Measurements from ENCODE around the gene SIRT7. TPM values are rescaled to one million over a fixed set of nuclear protein-coding genes. Genes with fewer than 3 reads are reported as not detected.

The SIRT7 gene
- total RNA-seq, 1 experiment from 2014 or later = 24.2 TPM

DNA sequence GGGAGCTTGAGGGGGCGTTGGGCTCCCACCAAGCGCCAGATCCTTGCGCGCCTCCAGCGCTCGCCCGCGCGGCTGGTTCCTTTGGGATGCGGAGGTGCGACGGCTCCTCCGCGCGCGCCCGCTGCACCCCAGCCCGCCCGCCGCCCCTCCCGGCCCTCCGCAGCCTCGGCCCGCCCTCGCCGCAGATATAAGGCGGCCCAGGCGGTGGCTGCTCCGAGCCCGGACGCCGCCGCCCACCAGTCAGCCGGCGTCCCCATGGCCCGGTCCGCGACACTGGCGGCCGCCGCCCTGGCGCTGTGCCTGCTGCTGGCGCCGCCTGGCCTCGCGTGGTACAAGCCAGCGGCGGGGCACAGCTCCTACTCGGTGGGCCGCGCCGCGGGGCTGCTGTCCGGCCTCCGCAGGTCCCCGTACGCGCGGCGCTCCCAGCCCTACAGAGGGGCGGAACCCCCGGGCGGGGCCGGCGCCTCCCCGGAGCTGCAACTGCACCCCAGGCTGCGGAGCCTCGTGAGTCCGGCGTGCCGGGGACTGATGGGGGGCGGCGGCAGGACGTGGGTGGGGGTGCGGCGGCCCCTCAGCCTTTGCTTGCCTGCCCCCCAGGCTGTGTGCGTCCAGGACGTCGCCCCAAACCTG lies 15.8 kb downstream of the SIRT7 start, which contains the start of gene NPB (continued):
- TF ChIP-seq, protein P1, sequence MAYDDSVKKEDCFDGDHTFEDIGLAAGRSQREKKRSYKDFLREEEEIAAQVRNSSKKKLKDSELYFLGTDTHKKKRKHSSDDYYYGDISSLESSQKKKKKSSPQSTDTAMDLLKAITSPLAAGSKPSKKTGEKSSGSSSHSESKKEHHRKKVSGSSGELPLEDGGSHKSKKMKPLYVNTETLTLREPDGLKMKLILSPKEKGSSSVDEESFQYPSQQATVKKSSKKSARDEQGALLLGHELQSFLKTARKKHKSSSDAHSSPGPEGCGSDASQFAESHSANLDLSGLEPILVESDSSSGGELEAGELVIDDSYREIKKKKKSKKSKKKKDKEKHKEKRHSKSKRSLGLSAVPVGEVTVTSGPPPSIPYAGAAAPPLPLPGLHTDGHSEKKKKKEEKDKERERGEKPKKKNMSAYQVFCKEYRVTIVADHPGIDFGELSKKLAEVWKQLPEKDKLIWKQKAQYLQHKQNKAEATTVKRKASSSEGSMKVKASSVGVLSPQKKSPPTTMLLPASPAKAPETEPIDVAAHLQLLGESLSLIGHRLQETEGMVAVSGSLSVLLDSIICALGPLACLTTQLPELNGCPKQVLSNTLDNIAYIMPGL (CRISPR knock-in tag; IDR thresholded peaks at IDR 0.05) = 0 out of 2 replicates have a peak, but pooled peaks have one; percentile 11
- TF ChIP-seq ARID4B (CRISPR knock-in tag; IDR thresholded peaks at IDR 0.05; ENCODE audit: borderline replicate concordance) (no peak), JUN (CRISPR knock-in tag; IDR thresholded peaks at IDR 0.05) (no peak), OVOL2 (CRISPR knock-in tag; IDR thresholded peaks at IDR 0.05; ENCODE audit: borderline replicate concordance) (no peak), KAT7 (CRISPR knock-in tag; IDR thresholded peaks at IDR 0.05; ENCODE audit: borderline replicate concordance) (no peak), PRRX2 (CRISPR knock-in tag; IDR thresholded peaks at IDR 0.05) (no peak), SMAD3 (CRISPR knock-in tag; IDR thresholded peaks at IDR 0.05; ENCODE audit: borderline replicate concordance) (no peak), TEAD1 (CRISPR knock-in tag; IDR thresholded peaks at IDR 0.05) (no peak), IRF2 (CRISPR knock-in tag; IDR thresholded peaks at IDR 0.05; ENCODE audit: borderline replicate concordance, low read depth) (no peak), MYBL2 (CRISPR knock-in tag; IDR thresholded peaks at IDR 0.05) (0 out of 2 replicates have a peak, but pooled peaks have one; percentile 65), ZNF219 (CRISPR knock-in tag; IDR thresholded peaks at IDR 0.05; ENCODE audit: borderline replicate concordance) (no peak), NR1H2 (CRISPR knock-in tag; IDR thresholded peaks at IDR 0.05) (no peak), GRHL2 (CRISPR knock-in tag; IDR thresholded peaks at IDR 0.05; ENCODE audit: insufficient replicate concordance, severe bottlenecking) (no peak), AR (CRISPR knock-in tag; IDR thresholded peaks at IDR 0.05) (no peak), JAZF1 (CRISPR knock-in tag; IDR thresholded peaks at IDR 0.05) (no peak)
- TF ChIP-seq, protein P2, sequence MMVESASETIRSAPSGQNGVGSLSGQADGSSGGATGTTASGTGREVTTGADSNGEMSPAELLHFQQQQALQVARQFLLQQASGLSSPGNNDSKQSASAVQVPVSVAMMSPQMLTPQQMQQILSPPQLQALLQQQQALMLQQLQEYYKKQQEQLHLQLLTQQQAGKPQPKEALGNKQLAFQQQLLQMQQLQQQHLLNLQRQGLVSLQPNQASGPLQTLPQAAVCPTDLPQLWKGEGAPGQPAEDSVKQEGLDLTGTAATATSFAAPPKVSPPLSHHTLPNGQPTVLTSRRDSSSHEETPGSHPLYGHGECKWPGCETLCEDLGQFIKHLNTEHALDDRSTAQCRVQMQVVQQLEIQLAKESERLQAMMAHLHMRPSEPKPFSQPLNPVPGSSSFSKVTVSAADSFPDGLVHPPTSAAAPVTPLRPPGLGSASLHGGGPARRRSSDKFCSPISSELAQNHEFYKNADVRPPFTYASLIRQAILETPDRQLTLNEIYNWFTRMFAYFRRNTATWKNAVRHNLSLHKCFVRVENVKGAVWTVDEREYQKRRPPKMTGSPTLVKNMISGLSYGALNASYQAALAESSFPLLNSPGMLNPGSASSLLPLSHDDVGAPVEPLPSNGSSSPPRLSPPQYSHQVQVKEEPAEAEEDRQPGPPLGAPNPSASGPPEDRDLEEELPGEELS (CRISPR knock-in tag; IDR thresholded peaks at IDR 0.05) = no peak
- TF ChIP-seq, protein P3, sequence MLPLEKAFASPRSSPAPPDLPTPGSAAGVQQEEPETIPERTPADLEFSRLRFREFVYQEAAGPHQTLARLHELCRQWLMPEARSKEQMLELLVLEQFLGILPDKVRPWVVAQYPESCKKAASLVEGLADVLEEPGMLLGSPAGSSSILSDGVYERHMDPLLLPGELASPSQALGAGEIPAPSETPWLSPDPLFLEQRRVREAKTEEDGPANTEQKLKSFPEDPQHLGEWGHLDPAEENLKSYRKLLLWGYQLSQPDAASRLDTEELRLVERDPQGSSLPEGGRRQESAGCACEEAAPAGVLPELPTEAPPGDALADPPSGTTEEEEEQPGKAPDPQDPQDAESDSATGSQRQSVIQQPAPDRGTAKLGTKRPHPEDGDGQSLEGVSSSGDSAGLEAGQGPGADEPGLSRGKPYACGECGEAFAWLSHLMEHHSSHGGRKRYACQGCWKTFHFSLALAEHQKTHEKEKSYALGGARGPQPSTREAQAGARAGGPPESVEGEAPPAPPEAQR (CRISPR knock-in tag; IDR thresholded peaks at IDR 0.05) = no peak
